A549 (cell line): ENCODE results near the gene PPM1L.

Experiments
- CHD4 ChIP-seq: fragments of 200-600 bp; sonication (generic); IDR thresholded peaks from 2 replicates; pipeline ENCODE4 v1.6.1; 2016; ENCODE audit warnings: antibody characterized with exemption, mild to moderate bottlenecking, borderline replicate concordance
- CTCF ChIP-seq: fragments of >200 bp; sonication (Bioruptor Twin); formaldehyde crosslinking; IDR thresholded peaks from 3 replicates; pipeline ENCODE4 v1.5.1; 2016
- EHMT2 ChIP-seq: fragments of 200-600 bp; sonication (generic); IDR thresholded peaks from 2 replicates; pipeline ENCODE4 v1.6.1; 2016; ENCODE audit warnings: antibody characterized with exemption, low read depth, mild to moderate bottlenecking, moderate library complexity
- EP300 ChIP-seq, 2 experiments: fragments of >200 bp; sonication (Bioruptor Twin); formaldehyde crosslinking; IDR thresholded peaks; 2 replicates in 1 of 2; 3 replicates in 1 of 2; pipeline ENCODE4 v1.6.1; 2016 to 2017
- MAZ ChIP-seq: fragments of 150-350 bp; IDR thresholded peaks from 2 replicates; pipeline ENCODE4 v1.6.1; 2014; ENCODE audit warnings: antibody characterized with exemption, low read depth, low read length, borderline replicate concordance
- NPAS2 ChIP-seq: fragments of 250-450 bp; sonication (Bioruptor Pico); IDR thresholded peaks from 2 replicates; pipeline ENCODE4 v1.8.0; 2022; ENCODE audit warnings: mild to moderate bottlenecking, moderate library complexity, borderline replicate concordance
- POLR2A ChIP-seq: IDR thresholded peaks from 2 replicates; pipeline ENCODE4 v1.6.1; 2012; ENCODE audit warnings: mild to moderate bottlenecking, low read length
- RAD21 ChIP-seq, 2 experiments: fragments of >200 bp in 1 of 2; sonication (Bioruptor Twin) in 1 of 2; formaldehyde crosslinking in 1 of 2; IDR thresholded peaks in 1 of 2; conservative IDR thresholded peaks in 1 of 2; 2 replicates in 1 of 2; 3 replicates in 1 of 2; pipeline ENCODE4 v1.6.1; 2012 to 2018; ENCODE audit warnings: inconsistent platforms in 1 of 2
- RCOR1 ChIP-seq: fragments of 150-350 bp; IDR thresholded peaks from 2 replicates; pipeline ENCODE4 v1.6.1; 2014; ENCODE audit warnings: antibody characterized with exemption, low read length, low read depth
- SMC3 ChIP-seq: fragments of >200 bp; sonication (Bioruptor Twin); formaldehyde crosslinking; IDR thresholded peaks from 3 replicates; pipeline ENCODE4 v1.6.1; 2018; ENCODE audit warnings: inconsistent platforms

DNA sequence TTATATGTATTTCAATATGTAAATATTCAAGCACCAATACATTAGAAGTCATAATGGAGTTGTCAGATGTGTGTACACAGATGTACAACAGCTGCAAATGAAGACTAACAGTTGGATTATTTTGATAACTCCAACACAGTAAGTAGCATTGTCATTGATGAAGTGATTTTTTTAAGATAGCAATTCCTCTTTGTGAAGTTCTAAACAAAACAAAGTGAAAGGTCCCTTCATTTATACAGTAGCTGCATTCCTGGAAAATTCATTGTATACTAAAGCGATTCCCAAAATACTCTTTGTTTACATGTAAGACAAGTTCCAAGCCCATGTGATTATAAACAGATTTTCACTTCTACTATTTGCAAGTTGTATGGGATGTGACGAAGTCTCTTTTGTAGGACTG lies 234.4 kb downstream of the PPM1L start:
- no peak for TF ChIP-seq CTCF
- no peak for TF ChIP-seq NPAS2 (CRISPR knock-in tag)
- TF ChIP-seq SMC3 = no peak
- no peak for TF ChIP-seq CHD4
- TF ChIP-seq RCOR1 = no peak
- no peak for TF ChIP-seq MAZ
- no peak for TF ChIP-seq EHMT2
- no peak for TF ChIP-seq RAD21 (conservative IDR thresholded peaks at IDR 0.05 in 1 of 2, IDR thresholded peaks at IDR 0.05 in 1 of 2)
- no peak for TF ChIP-seq EP300 (IDR thresholded peaks at IDR 0.05)
- no peak for TF ChIP-seq POLR2A
